Renal cortical epithelial cell (primary cell): ENCODE results near the gene PCDHGB5. TPM values are rescaled to one million over a fixed set of nuclear protein-coding genes. Genes with fewer than 3 reads are reported as not detected.

ENCODE experiments used
- DNase-seq: peaks from one replicate; pipeline ENCODE4 v3.0.0-alpha.2; 2011; ENCODE audit warnings: low read depth
- total RNA-seq: library from RNA; depleted of rRNA; stranded (reverse); fragments of >200 nt; gene quantifications from 2 replicates; pipeline ENCODE4 v1.2.3, GENCODE V29; 2014

Gene PCDHGB5
- 9.4 and 17.8 TPM in 2 replicates for total RNA-seq

DNA sequence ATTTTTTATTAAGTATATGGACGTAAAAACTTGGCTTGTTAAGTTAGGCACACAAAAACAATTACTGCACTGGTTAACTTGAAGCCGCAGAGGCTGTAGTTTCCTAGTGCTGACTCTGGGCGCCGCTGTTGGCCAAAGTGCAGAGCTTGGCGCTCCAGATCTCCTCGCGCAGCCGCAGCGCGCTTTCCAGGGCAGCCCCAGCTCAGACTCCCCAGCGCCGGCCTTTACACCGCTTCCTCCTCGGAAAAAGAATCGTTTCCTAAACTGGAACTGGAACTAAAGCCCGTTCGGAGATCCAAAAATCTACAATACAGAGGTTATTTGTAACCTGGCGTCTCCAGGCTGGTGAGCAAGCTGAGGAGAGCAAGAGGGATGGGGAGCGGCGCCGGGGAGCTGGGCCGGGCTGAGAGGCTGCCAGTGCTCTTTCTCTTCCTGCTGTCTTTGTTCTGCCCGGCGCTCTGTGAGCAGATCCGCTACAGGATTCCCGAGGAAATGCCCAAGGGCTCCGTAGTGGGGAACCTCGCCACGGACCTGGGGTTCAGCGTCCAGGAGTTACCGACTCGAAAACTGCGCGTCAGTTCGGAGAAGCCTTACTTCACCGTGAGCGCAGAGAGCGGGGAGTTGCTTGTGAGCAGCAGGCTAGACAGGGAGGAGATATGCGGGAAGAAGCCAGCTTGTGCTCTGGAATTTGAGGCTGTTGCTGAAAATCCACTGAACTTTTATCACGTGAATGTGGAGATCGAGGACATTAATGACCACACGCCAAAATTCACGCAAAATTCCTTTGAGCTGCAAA lies at the start of gene PCDHGB5:
TSS of gene PCDHGB5 (plus strand) at position 192 of the 796 bp plus-strand sequence. CDS start at position 373, 181 bp downstream.
- peak; percentile 27 for DNase-seq

DNA sequence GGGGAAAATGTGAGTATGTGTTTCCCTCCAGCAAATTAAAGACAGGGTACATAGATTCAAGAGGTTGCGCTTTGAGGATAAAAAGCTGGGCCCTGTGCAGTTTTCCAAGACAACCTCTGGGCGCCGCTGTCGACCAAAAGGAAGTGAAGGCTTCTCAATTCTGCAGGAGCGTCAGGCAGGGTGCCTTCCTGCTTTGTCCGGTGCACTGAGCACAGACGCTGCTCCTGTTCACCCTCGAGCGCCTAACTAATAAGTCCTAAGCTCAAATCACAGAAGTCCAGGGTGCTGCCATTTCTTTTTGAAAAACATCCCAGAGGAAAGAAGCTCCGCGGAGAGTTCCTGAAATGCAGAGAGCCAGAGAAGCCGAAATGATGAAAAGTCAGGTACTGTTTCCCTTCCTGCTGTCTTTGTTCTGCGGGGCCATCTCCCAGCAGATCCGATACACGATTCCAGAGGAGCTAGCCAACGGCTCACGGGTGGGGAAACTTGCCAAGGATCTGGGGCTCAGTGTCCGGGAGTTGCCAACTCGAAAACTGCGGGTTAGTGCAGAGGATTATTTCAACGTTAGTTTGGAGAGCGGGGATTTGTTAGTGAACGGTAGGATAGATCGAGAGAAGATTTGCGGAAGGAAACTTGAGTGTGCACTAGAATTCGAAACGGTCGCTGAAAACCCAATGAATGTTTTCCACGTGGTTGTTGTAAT lies 47.7 kb upstream of the PCDHGB5 start, which contains the start of gene PCDHGB1:
TSS of gene PCDHGB1 (plus strand) at position 183 of the 703 bp plus-strand sequence. CDS start at position 345, 162 bp downstream.
- peak; percentile 23 for DNase-seq

DNA sequence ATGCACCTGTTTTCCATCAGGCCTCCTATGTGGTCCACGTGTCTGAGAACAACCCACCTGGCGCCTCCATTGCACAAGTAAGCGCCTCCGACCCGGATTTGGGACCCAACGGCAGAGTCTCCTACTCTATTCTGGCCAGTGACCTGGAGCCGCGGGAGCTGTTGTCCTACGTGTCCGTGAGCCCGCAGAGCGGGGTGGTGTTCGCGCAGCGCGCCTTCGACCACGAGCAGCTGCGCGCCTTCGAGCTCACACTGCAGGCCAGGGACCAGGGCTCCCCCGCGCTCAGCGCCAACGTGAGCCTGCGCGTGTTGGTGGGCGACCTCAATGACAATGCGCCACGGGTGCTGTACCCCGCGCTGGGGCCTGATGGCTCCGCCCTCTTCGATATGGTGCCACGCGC lies 46.2 kb upstream of the PCDHGB5 start:
- no peak for DNase-seq

DNA sequence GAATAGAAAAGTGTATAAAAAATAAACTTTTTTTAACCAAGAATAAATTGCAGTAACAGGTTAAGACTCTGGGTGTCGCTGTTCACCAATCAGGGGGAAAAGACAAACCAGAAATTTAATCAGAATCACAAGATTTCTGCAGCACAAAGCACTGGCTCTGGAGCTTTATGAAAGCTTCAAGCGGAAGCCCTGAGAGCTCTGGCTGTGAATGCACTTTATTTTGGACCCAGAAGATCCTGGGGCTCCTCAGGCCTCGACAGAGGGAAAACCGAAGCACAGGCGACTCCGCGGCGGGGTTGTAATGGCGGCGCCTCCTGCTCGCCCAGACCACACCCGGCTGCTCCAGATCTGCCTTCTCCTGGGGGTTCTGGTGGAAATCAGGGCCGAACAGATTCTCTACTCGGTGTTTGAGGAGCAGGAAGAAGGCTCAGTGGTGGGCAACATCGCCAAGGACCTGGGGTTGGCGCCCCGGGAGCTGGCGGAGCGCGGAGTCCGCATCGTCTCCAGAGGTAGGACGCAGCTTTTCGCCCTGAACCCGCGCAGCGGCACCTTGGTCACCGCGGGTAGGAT lies 42.8 kb upstream of the PCDHGB5 start, which contains the start of gene PCDHGA4:
TSS of gene PCDHGA4 (plus strand) at position 122 of the 570 bp plus-strand sequence. CDS start at position 209, 87 bp downstream.
- no peak for DNase-seq

DNA sequence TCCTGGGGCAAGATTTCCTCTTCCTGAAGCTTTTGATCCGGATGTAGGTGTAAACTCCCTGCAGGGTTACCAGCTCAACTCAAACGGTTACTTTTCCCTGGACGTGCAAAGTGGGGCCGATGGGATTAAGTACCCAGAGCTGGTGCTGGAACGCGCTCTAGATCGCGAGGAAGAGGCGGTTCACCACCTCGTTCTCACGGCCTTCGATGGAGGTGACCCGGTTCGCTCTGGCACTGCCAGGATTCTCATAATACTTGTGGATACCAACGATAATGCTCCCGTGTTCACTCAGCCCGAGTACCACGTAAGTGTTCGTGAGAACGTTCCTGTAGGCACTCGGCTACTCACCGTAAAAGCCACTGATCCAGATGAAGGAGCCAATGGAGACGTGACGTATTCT lies 42.1 kb upstream of the PCDHGB5 start:
- DNase-seq, result no peak

DNA sequence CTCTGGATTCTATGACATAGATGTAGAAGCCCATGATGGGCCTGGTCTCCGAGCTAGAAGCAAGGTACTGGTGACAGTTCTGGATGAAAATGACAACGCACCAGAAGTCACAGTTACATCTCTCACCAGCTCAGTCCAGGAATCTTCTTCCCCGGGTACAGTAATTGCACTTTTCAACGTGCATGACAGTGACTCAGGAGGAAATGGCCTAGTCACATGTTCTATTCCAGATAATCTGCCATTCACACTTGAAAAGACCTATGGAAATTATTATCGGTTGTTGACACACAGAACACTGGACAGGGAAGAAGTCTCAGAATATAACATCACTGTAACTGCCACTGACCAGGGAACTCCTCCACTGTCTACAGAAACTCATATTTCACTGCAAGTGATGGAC lies 41.6 kb upstream of the PCDHGB5 start:
- DNase-seq, result no peak

DNA sequence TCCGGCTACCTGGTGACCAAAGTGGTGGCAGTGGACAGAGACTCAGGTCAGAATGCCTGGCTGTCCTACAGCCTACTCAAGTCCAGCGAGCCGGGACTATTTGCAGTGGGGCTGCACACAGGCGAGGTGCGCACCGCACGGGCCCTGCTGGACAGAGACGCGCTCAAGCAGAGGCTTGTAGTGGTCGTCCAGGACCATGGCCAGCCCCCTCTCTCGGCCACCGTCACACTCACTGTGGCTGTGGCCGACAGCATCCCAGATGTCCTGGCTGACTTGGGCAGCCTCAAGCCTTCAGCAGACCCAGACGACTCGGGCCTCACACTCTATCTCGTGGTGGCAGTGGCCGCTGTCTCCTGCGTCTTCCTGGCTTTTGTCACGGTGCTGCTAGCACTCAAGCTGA lies 40.8 kb upstream of the PCDHGB5 start:
- no peak for DNase-seq

DNA sequence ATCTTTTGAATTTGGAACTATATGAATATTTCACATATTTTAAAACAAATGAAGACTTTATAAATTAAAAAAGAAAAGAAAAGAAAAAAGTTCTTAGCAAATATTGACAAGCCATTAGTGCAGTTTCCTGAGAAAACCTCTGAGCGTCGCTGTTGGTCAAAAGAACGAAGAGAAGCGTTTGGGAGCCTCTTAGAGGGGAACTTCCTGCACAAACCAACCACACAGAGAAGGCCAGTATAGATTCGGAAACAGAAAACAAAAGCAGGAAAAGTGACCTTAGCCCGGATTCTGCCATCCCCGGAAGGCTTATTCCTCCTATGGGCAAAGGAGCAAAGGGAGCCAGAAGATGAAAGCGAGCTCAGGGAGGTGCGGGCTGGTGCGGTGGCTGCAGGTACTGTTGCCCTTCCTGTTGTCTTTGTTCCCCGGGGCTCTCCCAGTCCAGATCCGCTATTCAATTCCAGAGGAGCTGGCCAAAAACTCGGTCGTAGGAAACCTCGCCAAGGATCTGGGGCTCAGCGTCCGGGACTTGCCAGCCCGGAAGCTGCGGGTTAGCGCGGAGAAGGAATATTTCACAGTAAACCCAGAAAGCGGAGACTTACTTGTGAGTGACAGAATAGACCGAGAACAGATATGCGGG lies 37.8 kb upstream of the PCDHGB5 start, which contains the start of gene PCDHGB2:
TSS of gene PCDHGB2 (plus strand) at position 205 of the 637 bp plus-strand sequence. CDS start at position 347, 142 bp downstream.
- peak; percentile 16 for DNase-seq

DNA sequence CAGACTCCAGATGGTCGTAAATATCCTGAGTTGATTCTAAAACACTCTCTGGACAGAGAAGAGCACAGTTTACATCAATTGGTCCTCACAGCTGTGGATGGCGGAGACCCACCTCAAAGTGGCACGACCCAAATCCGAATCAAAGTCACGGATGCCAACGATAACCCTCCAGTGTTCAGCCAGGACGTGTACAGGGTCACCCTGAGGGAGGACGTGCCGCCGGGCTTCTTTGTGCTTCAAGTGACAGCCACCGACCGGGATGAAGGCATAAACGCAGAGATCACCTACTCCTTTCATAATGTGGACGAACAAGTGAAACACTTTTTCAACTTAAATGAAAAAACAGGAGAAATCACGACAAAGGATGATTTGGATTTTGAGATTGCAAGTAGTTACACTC lies 37.1 kb upstream of the PCDHGB5 start:
- no peak for DNase-seq

DNA sequence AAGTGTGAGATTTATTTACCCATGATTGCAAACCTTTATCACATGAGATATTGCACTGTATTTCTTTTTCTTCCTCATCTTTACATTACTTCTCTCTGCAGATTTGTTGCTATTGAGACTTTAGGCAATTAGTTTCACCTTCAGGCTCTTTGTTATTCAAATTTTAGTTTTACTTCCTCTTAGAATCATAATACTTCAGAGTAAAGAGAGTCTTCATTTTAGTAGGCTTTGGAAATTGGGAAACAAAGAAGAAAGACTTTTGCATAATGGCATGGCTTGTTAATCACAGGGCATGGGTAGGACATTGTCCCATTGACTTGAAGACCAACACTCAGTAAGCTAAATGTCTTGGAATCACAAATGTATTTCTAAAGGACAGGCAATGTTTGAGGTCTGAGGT lies 35.0 kb upstream of the PCDHGB5 start:
- DNase-seq, result no peak

DNA sequence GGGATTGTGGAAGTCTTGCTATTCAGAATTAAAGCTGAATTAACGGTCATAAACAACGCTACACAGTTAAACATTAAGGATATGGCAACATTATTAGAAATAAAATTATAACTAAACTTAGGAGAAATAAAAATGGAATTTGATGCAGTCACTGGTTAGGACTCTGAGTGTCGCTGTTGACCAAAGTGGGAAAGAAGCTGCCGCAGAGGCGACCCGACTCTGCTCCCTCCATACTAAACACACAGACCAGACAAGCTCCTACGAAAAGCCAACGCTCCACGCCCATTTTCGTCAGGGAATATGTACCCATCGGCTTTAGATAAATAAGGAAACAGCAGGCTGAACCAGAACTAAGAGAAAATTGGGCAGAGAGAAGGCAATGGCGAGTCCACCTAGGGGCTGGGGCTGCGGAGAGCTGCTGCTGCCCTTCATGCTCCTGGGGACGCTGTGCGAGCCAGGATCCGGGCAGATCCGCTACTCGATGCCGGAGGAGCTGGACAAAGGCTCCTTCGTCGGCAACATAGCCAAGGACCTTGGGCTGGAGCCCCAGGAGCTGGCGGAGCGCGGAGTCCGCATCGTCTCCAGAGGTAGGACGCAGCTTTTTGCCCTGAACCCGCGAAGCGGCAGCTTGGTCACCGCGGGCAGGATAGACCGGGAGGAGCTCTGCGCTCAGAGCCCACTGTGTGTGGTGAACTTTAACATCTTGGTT lies 33.6 kb upstream of the PCDHGB5 start, which contains the start of gene PCDHGA5:
TSS of gene PCDHGA5 (plus strand) at position 211 of the 709 bp plus-strand sequence. CDS start at position 380, 169 bp downstream.
- DNase-seq, result no peak

DNA sequence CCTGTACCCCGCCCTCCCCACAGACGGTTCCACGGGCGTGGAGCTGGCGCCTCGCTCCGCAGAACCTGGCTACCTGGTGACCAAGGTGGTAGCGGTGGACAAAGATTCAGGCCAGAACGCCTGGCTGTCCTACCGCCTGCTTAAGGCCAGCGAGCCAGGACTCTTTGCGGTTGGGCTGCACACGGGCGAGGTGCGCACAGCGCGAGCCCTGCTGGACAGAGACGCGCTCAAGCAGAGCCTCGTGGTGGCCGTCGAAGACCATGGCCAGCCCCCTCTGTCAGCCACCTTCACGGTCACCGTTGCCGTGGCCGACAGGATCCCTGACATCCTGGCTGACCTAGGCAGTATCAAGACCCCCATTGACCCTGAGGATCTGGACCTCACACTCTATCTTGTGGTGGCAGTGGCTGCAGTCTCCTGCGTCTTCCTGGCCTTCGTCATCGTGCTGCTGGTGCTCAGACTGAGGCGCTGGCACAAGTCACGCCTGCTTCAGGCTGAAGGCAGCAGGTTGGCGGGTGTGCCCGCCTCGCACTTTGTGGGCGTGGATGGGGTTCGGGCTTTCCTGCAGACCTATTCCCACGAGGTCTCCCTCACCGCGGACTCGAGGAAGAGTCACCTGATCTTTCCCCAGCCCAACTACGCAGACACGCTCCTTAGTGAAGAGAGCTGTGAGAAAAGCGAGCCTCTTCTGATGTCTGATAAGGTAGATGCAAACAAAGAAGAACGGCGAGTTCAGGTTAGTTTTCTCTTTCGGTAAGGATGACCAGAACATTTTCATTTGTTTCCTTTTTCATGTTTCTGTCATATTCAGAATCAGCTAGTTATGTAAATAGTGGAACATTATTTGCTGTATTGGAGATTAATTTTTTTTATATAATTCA lies 31.5 kb upstream of the PCDHGB5 start:
- no peak for DNase-seq

DNA sequence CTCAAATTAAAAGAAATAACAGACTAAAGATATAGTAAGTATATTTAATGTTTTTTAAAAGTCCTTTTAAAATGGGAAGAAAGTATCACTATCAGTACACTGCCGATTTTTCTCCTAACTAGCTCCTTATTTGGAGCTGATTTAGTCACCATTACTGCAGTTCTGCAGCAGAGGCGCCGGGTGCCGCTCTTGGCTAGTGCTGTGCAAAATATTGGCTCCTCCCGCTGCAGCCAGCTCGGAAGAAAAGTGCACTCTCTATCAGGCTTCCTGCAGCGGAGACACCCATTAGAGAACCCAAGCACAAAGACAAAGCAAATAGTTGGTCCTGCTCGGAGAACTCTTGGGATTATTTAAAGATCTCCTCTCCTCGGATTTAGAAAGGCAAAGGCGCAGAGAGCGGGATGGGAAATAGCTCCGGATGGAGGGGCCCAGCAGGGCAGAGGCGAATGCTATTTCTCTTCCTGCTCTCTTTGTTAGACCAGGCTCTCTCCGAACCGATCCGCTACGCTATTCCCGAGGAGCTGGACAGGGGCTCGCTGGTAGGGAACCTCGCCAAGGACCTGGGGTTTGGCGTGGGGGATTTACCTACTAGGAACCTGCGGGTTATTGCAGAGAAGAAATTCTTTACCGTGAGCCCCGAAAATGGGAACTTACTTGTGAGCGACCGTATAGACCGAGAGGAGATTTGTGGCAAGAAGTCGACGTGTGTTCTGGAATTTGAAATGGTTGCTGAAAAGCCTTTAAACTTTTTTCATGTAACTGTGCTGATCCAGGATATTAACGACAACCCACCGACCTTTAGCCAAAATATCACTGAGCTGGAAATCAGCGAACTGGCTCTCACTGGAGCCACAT lies 27.5 kb upstream of the PCDHGB5 start, which contains the start of gene PCDHGB3:
TSS of gene PCDHGB3 (plus strand) at position 249 of the 855 bp plus-strand sequence. CDS start at position 402, 153 bp downstream.
- DNase-seq, result peak; percentile 7

DNA sequence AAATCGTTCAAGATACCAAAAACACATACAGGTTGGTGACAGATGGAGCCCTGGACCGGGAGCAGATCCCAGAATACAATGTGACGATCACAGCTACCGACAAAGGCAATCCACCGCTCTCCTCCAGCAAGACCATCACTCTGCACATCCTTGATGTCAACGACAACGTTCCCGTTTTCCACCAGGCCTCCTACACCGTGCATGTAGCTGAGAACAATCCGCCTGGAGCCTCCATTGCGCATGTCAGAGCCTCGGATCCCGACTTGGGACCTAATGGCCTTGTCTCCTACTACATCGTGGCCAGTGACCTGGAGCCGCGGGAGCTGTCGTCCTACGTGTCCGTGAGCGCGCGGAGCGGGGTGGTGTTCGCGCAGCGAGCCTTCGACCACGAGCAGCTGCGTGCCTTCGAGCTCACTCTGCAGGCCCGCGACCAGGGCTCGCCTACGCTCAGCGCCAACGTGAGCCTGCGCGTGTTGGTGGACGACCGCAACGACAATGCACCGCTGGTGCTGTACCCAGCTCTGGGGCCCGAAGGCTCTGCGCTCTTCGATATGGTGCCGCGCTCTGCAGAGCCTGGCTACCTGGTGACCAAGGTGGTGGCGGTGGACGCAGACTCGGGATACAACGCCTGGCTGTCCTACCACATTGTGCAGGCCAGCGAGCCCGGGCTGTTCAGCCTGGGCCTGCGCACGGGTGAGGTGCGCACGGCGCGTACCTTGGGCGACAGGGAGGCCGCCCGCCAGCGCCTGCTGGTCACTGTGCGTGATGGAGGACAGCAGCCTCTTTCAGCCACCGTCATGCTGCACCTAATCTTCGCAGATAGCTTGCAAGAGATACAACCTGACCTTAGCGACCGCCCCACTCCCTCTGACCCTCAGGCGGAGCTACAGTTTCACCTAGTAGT lies 25.9 kb upstream of the PCDHGB5 start:
- no peak for DNase-seq

DNA sequence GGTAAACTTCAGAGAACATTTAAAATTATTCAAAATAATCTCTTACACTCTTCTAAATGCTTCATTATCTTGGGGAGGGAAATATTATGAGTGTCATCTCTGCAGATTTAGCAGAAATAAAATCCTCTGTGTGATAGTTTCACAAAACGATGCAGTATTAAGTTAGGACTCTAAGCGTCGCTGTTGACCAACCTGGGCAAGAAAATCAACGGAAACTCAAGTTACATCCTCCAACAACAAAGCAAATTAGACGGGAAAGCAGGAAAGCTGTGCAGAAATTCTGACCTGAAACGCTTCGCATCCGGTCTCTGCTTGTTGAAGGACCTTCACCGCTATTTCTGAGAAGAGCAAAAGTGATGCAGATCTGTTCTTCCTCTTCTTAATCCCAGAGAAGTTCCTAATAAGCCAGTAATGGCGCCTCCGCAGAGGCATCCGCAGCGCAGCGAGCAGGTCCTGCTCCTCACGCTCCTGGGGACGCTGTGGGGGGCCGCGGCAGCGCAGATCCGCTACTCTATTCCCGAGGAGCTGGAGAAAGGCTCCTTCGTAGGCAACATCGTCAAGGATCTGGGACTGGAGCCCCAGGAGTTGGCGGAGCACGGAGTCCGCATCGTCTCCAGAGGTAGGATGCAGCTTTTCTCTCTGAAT lies 24.0 kb upstream of the PCDHGB5 start, which contains the start of gene PCDHGA6:
TSS of gene PCDHGA6 (plus strand) at position 219 of the 645 bp plus-strand sequence. CDS start at position 412, 193 bp downstream.
- DNase-seq, result peak; percentile 15

DNA sequence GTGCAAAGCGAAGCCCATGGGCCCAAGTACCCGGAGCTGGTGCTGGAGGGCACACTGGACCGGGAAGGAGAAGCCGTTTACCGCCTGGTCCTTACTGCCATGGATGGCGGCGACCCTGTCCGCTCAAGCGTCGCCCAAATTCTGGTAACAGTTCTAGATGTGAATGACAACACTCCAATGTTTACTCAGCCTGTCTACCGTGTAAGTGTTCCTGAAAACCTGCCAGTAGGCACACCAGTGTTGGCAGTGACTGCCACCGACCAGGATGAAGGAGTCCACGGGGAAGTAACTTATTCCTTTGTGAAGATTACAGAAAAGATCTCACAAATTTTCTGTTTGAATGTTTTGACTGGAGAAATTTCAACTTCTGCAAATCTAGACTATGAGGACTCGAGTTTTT lies 23.1 kb upstream of the PCDHGB5 start:
- no peak for DNase-seq
